NCI-H82 treated with DMSO at 0.1 percent for 48 hours (cell line): Measurements from ENCODE around the gene JARID2.

Experiments used
- DNase-seq: peaks from one replicate; lab custom pipeline; 2025; ENCODE audit not compliant: unreplicated experiment; lab: John Stamatoyannopoulos, UW

The JARID2 gene

DNA sequence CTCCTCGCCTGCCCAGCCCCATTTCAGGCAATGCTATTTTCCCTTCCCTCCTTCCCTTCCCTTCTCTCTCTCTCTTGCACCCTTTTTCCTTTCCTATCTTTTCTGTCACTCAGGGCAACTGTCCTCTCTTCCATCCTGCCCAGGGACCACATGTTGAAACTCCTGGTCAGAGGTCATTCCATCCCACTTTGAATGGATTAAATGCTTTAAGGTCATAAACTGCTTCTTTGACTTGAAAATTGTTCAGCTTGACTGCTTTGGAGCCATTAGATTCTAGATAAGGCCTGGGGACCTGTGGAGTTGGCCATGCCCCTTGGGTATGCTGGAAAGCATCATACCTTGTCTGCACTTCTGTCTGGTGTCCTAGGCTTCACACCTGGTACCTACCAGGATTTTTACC lies 310.8 kb downstream of the JARID2 start:
- no peak for DNase-seq

DNA sequence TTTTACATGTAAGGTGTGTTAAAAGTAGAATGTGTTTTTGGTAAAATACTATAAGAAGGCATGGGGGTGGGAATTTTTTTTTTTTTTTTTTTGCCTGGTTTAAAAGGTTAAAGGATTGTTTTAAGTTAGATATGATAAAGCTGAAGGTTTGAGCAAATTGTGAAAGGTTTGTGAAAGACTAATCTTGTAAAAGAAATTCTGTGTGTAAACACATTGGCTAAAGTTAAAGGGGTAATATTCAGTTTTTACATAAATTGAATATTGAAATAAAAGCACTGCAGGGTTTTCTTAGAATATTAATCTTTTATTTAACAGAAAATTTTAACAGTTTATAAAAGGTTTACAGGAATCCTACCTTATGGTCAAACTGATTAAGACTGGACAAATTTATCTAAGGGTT lies 311.3 kb downstream of the JARID2 start:
- no peak for DNase-seq

DNA sequence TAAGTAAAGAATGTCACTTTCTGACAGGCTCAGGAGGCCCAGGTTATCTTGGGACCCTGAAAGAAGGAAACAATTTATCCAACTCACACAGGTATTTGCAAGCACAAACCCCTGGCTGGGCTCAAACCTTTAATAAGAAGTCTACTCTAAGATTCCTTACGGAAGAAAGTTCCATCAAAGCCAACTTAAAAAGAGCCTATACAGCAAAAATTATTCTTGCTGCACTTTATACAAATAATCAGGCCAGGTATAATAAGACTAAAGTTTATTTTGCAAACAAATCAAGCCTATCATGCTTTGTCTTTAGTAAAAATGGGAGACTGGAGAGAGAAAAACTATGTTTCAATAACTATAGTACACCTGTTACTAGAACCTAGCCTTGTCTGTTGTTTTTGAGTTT lies 314.8 kb downstream of the JARID2 start:
- no peak for DNase-seq

DNA sequence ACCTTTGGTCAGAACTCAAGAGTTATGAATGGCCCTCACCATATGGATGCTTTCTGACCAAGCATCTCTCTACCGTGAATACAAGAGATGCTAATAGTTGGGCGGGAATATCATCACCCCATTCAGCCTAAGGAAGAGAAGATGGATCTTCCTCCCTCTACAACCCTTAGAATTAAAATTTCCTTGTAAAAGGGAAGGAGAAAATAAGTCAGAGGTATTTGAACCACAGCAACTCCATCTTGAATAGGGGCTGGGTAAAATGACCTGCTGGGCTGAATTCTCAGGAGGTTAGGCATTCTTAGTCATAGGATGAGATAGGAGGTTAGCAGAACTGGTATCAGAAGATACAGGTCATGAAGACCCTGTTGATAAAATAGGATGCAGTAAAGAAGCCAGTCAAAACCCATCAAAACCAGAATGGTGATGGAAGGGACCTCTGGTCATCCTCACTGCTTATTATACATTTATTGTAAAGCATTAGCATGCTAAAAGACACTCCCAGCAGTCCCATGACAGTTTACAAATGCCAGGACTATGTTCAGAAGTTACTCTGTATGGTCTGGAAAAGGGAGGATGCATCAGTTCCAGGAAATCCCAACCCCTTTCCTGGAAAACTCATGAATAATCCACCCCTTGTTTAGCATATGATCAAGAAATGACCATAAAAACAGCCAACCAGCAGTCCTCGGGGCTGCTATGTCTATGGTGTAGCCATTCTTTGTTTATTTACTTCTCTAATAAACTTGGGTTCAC lies 315.8 kb downstream of the JARID2 start:
- DNase-seq, result no peak

DNA sequence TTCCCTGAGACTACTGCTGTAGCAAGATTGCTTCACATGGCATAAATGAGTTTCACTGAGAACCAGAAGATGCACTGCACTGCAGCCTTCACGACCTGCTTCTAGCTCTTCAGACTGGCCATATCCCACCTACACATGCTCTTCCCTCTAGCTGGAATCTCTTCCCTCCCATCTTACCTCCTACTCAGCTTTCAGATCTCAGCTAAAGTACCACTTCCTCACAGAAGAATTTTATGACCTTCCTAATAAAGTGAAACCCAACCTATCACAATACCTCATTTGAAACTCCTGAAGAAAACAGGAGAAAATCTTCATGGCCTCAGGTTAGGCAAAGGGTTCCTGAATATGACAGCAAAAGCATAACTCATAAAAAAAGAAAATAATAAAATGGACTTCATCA lies 317.1 kb downstream of the JARID2 start:
- no peak for DNase-seq

DNA sequence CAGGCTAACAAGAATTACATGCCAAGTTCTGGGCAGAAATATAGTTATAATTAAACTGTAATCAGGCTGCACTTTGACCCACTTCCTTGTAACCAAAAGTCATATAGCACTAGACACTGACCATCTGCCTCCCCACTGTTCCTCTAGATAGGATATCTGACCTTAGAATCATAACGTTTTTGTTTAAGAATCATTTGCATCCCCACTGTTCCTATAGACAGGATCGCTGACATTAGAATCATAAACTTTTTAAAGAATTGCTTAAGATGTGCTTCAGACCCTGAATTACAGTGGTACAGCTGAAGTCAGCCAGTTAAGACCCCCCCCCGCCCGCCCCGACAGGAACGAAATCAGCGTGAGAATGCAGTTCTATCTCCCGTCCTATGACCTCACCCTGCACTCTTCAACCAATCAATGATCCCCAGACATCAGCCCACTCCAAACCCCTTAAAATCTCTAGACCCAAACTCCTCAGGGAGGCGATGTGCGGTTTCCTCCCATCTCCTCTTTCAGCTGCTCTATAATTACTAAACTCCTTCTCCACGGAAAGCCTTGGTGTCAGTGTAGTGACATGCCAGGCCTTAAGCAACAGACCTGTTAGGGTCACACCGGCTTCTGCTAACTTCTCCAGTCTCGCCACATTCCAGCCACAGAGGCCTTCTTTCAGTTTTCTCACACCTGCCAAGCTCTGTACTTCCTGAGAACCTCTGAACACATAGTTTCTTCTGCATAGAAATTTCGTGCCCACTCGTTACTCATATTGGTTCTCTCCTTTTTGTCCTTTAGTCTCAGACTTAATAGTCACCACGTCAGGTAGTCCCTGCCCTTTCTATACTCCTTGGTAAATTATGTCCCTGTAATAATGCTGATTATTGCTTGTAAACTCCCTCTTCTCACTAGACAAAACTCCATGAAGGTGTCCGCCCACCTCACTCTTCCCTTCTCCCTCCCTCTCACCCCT lies 323.4 kb downstream of the JARID2 start:
- no peak for DNase-seq

DNA sequence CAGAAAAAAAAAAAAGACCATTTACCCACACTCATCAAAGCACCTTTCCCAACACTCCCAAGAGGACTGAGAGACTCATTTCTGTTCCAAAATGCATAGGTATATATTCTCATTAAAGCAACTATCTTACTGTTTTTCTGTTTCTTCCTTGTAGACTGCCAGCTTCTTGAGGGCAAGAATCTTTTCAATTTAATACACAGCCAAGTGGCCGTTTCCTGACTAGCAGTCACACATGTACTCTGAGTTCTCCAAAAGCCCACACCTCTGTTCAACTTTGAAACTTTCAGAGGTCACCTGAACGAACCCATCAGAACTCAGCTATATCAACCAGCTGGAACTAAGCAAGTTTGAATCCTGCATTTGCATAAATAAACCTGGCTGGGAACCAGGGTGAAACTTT lies 324.3 kb downstream of the JARID2 start:
- DNase-seq, result no peak
